HTERT RPE-1 (cell line): ENCODE measurements around the gene PPP4C.

ENCODE experiments used
- in situ Hi-C: fragments of 300-500 bp; cut with MboI; formaldehyde crosslinking; loops from 4 replicates; pipeline ENCODE4 v1.14.3; 2020; ENCODE audit warnings: low sequenced_read_pairs

The PPP4C gene

DNA sequence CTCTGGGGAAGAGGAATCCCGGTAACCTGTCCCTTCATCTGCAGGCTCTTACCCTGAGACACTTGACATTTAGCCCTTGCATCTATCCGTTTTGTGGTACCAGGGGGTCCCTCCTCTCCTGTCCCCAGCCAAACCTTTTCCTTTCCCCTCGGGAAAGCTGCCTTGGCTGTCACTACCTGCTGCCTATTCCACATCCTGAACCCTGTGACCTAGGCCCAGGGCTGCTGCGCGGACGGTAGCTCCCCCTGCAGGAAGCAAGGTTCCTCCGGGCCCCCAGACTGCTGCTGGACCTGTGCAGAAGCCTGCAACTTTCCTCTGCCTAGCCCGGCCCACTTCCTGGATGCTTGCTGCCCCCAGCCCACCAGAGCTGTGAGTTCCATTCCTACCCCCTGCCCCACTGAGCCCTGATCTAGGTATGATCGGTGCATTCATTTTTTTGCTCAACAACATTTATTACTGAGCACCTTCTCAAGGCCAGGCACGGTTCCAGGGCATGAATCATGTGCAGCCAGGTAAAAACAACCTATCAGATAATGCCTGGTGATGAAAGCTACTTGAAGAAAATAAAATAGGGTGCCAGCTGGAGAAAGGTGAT lies 20.7 kb upstream of the PPP4C start:
- in situ Hi-C loops = no loop called here

DNA sequence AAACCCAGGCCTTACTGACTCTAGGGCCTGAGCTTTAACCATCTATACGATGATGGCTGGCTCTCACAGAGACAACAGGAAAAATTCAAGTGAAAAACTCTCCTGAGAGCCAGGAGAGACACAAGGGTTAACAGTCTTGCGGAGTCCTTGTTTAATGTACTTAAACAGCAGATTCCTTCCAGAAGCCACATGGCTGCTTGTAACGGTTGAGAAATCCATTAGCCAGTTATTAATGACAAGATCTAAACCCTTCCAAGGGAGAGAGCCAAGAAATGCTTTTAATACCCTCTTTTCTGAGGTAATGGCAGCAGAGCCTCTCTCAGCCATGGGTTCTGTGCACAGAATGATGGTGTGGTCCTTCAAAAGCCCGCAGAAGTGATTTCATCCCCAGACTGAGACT lies 15.4 kb upstream of the PPP4C start:
- in situ Hi-C loops = no loop called here

DNA sequence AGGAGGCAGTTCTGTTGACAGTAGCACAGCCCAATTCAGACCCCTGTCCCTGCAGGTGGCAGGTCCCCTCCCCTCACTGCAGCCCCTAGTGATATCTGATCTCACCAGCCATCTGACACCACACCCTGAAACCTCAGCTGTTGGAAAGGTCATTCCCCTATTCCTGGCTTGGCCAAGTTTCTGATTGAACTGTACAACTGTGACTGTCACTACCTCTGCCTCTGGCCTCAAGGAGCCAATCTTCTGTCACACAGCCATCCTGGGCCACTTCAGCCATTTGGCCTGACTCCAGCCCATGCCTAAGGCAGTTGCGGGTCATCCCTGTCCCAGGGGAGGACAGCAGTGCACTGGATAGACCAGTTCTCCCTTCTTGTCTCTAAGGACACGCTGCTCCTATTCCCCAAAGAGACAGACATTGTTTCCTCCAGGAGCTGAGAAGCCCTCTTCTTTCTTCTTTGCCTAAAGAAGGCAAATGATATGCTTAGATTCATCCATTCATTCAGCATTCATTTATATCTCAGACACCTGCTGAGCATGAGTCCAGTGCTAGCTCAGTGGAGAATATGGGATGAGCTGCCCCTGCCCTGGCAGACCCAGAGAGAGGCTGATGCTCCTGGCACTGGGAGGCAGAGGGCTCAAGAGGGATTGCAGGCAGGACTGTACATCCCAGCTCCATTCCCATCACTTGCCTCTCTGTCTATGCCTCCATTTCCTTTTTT lies 14.8 kb upstream of the PPP4C start:
- in situ Hi-C loops = no loop called here

DNA sequence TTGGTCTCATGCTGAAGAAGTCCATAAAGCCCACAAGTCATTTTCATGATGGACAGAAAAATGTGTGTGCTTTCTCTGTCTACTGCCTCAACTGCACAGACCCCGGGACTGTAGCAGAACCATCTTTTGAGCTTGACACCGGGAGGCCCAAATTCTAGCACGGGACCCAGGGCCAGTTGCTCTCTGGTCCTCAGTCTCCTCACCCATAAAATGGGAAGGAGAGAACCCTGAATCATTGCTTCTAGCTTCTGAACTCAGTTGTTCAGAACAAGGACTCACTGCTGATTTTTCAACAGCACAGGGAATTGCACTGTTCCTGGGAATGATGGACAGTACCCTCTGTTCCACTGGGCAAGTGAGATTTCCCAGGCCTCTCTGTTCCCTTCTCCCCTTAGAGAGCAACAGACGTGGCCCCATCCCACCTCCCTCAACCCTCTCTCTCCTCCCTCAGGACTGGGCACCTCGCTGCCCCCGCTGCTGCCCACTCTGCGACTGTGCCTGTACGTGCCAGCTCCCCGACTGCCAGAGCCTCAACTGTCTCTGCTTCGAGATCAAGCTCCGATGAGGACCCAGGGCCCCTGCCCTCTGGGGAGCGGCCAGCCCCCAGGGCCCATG lies 12.4 kb upstream of the PPP4C start:
- in situ Hi-C loops = no loop called here

DNA sequence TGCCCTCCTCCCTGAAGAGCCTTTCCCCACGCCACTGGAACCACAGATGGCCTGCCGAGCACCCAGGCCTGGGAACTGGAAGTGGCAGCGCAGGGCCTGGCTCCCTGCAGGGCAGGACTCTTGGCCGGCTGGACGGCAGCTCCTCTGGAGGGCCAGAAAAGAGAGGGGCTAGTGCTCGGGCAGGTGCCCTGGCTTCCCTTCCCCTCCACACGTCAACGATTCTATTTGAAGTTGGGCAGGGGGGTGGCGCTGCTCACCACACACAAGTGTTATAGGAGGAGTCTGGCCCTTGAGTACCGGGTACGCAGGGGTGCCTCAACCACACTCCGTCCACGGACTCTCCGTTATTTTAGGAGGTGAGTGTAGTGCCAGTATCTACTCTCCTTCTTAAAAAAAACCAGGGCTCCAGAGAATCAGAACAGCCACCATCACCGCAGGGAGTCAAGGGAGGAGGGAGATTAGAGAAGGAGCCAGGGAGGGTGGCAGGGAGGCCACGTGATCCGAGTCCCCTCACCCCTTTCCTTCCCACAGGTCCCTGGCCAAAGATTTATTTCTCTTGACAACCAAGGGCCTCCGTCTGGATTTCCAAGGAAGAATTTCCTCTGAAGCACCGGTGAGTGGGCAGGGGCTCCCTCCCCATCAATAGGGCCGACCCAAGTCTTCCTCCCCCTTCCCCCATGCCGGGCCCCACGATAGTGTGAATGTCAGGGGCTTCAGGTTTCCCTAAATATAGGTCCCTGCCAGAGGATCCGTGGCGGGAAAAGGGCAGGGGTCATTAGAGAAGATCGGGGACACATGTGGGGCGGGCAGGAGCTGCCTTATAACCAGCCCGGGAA lies 11.7 kb upstream of the PPP4C start:
- in situ Hi-C loops = no loop called here

DNA sequence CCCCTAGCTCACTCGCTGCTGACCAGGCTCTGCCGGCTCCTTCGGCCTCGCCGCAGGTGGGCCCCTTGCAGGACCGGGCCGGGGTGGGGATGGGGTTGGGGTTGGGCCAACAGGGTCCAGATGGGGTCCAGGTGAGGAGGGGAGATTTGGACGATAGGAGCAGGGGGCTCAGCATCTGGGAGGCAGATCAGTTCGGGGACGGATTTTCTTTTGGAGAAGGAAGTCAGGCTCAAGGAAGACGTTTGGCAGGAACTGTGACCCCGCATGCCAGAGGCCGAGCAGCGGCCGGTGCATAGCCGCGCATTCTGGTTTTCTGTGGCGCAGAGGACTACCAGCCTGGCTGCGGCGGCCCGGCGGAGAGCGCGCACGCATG lies 11.1 kb upstream of the PPP4C start:
- in situ Hi-C loops = no loop called here

DNA sequence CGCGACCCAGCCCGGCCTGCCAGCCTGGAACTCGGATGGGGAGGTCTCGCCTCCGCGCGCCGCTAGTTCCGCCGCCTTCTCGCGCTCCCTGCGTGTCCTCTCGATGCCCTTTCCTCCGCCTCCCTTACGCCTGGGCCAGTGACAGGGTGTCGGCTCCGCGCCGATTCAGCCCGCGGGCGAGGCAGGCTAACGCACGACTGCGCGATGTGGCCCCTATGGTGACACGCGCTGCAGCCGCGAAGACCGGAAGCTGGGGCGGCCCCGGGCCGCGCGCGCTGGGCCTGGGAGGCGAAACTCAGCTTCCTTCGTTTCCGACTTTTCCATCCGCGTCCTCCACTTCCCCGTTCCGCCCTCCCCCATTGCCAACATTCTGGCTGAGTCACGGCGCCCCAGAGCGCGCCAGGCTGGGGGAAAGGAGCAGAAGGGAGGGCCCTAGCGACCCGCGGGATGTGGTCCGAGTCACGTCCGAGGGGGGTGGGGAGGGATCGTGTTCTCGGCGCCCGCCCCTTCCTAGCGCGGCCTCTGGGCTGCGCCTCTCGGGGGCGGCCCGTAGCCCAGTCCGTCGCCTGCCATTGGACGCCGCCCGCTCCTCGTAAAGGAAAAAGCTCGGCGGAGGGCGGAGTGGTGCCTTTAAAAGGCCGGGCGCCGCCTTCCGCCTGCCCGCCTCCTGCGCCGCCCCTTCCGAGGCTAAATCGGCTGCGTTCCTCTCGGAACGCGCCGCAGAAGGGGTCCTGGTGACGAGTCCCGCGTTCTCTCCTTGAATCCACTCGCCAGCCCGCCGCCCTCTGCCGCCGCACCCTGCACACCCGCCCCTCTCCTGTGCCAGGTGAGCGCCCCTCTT lies 10.5 kb upstream of the PPP4C start, which contains the start of gene ALDOA:
Gene ALDOA, plus strand, starts transcription at position 659 of the 841 bp plus-strand sequence. CDS start 1,138 bp downstream, outside the sequence.
- in situ Hi-C loops = no loop called here

DNA sequence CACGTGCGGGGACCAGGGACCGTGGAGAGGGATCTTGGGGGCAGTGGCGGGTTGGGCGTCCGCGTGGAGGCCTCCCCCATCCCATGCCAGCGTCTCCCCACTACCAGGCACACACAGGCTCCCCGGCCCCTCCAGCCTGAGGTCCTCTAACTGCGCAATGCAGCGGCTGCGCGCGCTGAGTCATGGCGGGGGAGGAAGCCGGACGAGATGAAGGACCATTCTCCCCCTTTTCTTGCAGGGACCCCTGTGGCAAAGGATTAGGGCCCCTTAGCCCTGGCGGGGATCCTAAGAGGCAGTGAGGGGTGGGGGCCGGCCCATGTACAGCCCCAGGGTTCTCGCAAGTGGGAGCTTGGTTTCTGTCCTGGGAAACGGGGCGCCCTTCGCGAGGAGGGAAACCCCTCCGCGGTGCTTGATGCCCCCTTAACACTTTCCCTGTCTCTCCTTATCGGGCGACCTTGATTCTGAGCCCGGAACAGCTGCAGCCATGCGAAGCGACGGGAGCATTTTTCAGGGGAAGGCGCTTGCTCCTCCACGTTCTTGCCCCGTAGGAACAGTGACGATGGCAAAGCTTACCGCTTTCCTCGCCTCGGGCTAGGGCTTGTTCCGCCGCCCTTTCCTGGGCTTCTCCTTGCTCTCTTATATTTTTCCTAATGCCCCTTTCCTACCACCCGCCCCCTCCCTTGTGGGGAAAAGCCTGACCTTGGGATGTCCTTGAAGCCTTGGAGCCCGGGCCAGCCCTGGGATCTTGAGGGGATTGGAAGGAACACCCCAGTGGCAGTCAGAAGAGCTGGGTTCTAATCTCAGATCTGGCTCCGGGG lies 9.6 kb upstream of the PPP4C start:
- in situ Hi-C loops = no loop called here

DNA sequence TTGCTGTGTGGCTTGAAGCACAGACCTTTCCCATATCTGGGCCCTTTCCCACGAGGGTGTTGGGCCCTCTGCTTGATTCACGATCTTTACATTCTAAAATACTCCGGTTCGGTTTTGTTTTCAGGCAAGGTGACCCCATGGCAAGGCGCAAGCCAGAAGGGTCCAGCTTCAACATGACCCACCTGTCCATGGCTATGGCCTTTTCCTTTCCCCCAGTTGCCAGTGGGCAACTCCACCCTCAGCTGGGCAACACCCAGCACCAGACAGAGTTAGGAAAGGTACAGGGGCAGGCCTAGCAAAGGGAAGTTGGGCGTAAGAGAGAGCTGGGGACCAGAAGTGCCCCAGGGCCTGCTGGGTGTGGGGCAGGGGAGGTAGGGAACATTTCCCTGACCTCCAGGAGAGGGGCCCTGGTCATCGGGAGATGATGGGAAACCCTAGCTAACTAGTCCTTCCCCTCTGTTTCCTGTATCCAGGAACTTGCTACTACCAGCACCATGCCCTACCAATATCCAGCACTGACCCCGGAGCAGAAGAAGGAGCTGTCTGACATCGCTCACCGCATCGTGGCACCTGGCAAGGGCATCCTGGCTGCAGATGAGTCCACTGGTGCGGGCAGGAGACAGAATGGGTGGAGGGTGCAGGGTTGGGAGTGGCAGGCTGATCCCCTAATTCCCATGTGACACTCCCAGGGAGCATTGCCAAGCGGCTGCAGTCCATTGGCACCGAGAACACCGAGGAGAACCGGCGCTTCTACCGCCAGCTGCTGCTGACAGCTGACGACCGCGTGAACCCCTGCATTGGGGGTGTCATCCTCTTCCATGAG lies 8.8 kb upstream of the PPP4C start:
- in situ Hi-C loops = no loop called here

DNA sequence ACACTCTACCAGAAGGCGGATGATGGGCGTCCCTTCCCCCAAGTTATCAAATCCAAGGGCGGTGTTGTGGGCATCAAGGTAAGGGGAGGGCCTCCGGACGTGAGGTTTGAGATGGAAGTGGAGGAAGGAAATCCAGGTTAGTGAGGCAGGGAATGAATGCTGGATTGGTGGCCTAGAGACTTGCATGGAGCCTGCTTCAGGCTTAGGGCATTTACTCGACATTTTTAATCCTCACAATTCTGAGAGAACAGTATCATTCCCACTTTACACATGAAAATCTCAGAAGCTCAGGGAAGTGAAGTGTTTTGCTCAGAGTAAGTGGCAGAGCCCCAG lies 8.2 kb upstream of the PPP4C start:
- in situ Hi-C loops = no loop called here

DNA sequence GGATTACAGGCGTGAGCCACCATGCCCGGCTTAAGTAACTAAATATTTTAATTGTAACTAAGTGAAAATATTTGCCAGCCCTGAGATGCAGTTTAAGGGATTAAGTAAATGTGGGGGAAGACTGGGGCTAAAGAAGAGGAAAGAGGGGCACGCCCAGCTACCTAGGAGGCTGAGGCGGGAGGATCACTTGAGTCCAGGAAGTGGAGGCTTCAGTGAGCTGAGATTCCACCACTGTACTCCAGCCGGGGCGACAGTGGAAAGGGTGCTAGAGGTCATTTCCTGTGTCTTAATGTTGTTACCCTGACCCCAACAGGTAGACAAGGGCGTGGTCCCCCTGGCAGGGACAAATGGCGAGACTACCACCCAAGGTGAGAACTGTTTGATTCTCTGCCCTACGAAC lies 7.5 kb upstream of the PPP4C start:
- in situ Hi-C loops = no loop called here

DNA sequence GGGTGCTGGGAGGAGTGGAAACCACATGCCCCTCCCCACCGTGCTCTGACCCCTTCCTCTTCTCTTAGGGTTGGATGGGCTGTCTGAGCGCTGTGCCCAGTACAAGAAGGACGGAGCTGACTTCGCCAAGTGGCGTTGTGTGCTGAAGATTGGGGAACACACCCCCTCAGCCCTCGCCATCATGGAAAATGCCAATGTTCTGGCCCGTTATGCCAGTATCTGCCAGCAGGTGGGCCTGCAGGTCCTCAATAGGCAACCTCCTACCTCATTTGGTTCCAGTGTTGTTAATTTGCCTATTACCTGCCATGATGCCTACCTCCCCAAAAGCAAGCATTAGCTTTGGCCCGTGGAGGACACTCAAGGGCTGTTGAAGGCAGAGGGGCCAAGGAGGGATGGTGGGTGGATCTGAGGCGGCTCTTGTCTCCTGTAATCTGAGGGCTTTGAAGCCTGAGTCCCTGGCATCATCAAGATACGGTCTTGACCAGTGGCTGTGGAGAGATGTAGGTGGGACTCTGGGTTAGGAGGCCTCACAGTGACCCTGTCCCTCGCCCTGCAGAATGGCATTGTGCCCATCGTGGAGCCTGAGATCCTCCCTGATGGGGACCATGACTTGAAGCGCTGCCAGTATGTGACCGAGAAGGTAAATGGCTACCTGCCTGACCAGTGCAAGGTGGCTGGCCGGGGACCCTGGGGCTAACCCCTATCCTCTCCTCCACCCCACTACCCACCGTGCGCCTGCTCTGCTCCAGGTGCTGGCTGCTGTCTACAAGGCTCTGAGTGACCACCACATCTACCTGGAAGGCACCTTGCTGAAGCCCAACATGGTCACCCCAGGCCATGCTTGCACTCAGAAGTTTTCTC lies 6.8 kb upstream of the PPP4C start:
- in situ Hi-C loops = no loop called here

DNA sequence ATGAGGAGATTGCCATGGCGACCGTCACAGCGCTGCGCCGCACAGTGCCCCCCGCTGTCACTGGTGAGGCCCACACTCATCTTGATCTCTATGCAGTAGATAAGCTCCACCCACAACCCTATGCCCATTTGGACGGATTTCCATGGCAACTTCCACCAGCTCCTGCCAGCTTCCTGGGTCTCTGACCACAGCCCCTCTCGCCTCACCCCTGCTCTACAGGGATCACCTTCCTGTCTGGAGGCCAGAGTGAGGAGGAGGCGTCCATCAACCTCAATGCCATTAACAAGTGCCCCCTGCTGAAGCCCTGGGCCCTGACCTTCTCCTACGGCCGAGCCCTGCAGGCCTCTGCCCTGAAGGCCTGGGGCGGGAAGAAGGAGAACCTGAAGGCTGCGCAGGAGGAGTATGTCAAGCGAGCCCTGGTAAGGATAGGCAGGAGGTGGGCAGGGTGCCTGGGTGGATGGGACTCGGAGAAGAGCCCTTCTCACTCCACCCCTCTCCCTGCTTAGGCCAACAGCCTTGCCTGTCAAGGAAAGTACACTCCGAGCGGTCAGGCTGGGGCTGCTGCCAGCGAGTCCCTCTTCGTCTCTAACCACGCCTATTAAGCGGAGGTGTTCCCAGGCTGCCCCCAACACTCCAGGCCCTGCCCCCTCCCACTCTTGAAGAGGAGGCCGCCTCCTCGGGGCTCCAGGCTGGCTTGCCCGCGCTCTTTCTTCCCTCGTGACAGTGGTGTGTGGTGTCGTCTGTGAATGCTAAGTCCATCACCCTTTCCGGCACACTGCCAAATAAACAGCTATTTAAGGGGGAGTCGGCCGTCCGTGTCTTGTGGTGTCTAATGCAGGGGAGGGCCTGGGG lies 6.0 kb upstream of the PPP4C start:
- in situ Hi-C loops = no loop called here

DNA sequence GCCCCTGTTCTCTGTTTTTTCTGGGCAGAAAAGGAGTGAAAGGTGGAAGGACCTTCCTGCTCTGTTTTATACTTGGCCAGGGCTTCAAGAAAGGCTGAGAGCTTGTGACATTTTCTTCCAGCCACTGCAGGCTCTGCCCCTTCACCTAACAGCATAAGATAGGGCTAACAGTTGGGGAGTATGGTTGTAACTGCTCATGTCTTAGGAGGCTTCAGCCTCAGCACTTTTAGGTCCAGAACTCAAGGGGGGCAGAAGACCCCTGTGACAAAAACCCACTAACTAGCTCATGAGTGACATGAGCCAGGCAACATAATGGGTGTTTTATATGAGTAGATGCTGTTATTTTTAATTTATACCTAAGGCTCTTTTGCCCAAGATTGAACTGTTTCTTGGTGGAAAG lies 5.3 kb upstream of the PPP4C start:
- in situ Hi-C loops = no loop called here

DNA sequence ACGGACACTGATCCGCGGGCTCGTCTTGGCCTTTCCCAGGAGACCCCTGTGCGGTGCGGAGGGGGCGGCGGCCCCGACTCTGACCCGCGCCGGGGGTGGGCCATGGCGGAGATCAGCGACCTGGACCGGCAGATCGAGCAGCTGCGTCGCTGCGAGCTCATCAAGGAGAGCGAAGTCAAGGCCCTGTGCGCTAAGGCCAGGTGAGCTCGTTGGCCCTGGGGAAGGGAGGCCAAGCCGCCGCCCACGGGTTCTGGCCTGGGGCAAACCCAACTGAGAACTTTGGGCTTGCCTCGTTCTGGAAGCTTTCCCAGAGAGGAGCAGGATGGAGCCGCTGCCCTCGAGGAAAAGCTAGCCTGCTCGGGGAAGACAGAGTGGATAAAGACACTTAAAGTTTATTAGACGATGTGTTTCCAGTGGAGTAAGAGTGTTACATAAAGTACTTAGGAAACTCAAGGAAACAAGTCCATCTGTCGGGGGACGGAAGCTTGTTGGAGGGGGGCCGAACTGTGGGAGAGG lies 540 bp downstream of the PPP4C start:
- in situ Hi-C loops = no loop called here

DNA sequence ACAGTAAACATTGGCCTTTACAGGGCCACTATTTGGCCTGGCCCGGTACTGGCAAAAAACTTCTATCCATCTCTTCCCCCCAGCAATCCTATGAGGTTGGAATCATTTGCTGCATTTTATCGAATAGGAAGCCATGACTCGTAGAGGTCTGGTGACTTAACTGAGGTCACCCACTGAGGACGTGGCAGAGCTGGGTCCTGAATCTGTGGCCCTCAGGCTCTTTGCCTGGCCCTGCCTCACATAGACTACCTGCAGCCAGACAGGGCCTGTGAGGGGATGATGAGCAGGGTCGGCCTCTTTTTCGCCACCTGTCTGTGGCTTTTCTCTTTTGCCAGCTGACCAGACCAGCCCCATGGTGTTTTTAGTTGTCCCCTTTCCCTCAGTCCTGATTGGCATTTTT lies 1.9 kb downstream of the PPP4C start:
- in situ Hi-C loops = no loop called here

DNA sequence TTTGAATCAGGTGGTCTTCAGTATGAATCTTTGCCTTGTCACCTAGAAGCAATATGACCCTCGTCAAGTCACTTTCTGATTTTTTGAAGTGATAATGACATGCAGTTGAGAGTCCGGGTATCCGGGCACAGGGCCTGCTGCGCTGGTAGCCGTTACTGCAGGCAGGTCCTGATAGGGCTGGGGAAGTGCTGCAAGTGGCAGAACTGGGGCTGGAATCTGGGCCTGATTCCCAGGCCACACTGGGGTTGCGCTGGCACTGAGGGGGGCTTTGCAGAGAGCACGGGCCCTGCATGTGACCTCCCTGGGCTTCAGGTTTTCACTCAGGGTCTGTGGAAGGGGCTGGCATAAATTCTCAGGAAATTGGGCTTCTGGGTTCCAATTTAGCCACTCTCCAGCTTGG lies 3.0 kb downstream of the PPP4C start:
- in situ Hi-C loops = no loop called here
